CD14-positive monocyte (primary cell): ENCODE data around the gene DCTN2. TPM values are rescaled to one million over a fixed set of nuclear protein-coding genes. Genes with fewer than 3 reads are reported as not detected.

Experiments
- DNase-seq, 3 donors: peaks; one replicate each; pipeline ENCODE4 v3.0.0-alpha.2; 2011 to 2022
- H2AFZ ChIP-seq: 2 replicates; pipeline ENCODE4 v1.6.0; 2012; ENCODE audit warnings: mild to moderate bottlenecking, low read depth, low read length, inconsistent platforms; ENCODE audit not compliant: insufficient read depth, poor library complexity, severe bottlenecking
- H3K27ac ChIP-seq, 2 donors: 1 replicate in 1 of 2; 2 replicates in 1 of 2; pipeline ENCODE4 v1.5.1; 2012 to 2013; ENCODE audit warnings: low read length in 2 of 2, control low read depth in 1 of 2, inconsistent platforms in 1 of 2, low read depth in 1 of 2, mild to moderate bottlenecking in 1 of 2
- H3K27me3 ChIP-seq, 2 donors: one replicate each; pipeline versions ENCODE4 v1.6.0 to v1.6.1; 2011 to 2013; ENCODE audit warnings: low read length in 2 of 2; ENCODE audit not compliant: control insufficient read depth in 2 of 2, insufficient read depth in 2 of 2
- H3K36me3 ChIP-seq, 2 donors: replicated peaks in 1 of 2; 1 replicate in 1 of 2; 2 replicates in 1 of 2; pipeline versions ENCODE4 v1.5.1 to v1.6.1; 2012 to 2013; ENCODE audit warnings: low read length in 2 of 2, control low read depth in 1 of 2, inconsistent platforms in 1 of 2, mild to moderate bottlenecking in 1 of 2; ENCODE audit not compliant: insufficient read depth in 2 of 2, control insufficient read depth in 1 of 2
- H3K4me1 ChIP-seq, 2 donors: 1 replicate in 1 of 2; 2 replicates in 1 of 2; pipeline versions ENCODE4 v1.5.1 to v1.6.1; 2012 to 2013; ENCODE audit warnings: low read length in 2 of 2, control low read depth in 1 of 2, inconsistent platforms in 1 of 2, mild to moderate bottlenecking in 1 of 2, moderate library complexity in 1 of 2; ENCODE audit not compliant: insufficient read depth in 2 of 2, control insufficient read depth in 1 of 2
- H3K4me2 ChIP-seq: replicated peaks from 2 replicates; pipeline ENCODE3; 2012; ENCODE audit warnings: low read length, moderate library complexity, mild to moderate bottlenecking; ENCODE audit not compliant: poor library complexity, severe bottlenecking; ENCODE audit errors: extremely low read depth
- H3K4me3 ChIP-seq, 3 experiments: fragments of 200-600 bp in 1 of 3; sonication (generic) in 1 of 3; replicated peaks in 1 of 3; 1 replicate in 2 of 3; 2 replicates in 1 of 3; pipeline ENCODE4 v1.5.1; 2011 to 2013; ENCODE audit warnings: low read length in 3 of 3, mild to moderate bottlenecking in 3 of 3, control low read depth in 2 of 3, low read depth in 2 of 3, inconsistent platforms in 1 of 3, moderate library complexity in 1 of 3
- H3K79me2 ChIP-seq: 2 replicates; pipeline ENCODE4 v1.6.0; 2012; ENCODE audit warnings: mild to moderate bottlenecking, control low read depth, inconsistent platforms, low read length, moderate library complexity; ENCODE audit not compliant: insufficient read depth
- H3K9ac ChIP-seq: 2 replicates; pipeline ENCODE4 v1.6.0; 2017; ENCODE audit warnings: low read length, mild to moderate bottlenecking; ENCODE audit not compliant: insufficient read depth, poor library complexity, severe bottlenecking
- H3K9me3 ChIP-seq, 2 donors: replicated peaks in 1 of 2; 1 replicate in 1 of 2; 2 replicates in 1 of 2; pipeline versions ENCODE4 v1.5.1 to v1.6.1; 2012 to 2013; ENCODE audit warnings: low read length in 2 of 2, control low read depth in 1 of 2; ENCODE audit not compliant: control insufficient read depth in 1 of 2, insufficient read depth in 1 of 2
- H4K20me1 ChIP-seq: 2 replicates; pipeline ENCODE4 v1.6.0; 2012; ENCODE audit warnings: mild to moderate bottlenecking, low read length, control low read depth, moderate library complexity; ENCODE audit not compliant: insufficient read depth
- H3K27ac Mint-ChIP-seq, 7 donors: one replicate each; pipeline ENCODE4 v1.8.0; 2020; ENCODE audit warnings: mild to moderate bottlenecking in 7 of 7, mixed read lengths in 7 of 7, moderate library complexity in 6 of 7, inconsistent platforms in 2 of 7
- H3K27me3 Mint-ChIP-seq, 3 donors: one replicate each; pipeline ENCODE4 v1.8.0; 2021 to 2022; ENCODE audit warnings: low read depth in 3 of 3, mild to moderate bottlenecking in 3 of 3, mixed read lengths in 3 of 3, moderate library complexity in 3 of 3, inconsistent platforms in 1 of 3
- H3K36me3 Mint-ChIP-seq, 2 donors: one replicate each; pipeline ENCODE4 v1.8.0; 2020; ENCODE audit warnings: mixed read lengths in 2 of 2, inconsistent platforms in 1 of 2, mild to moderate bottlenecking in 1 of 2
- H3K4me1 Mint-ChIP-seq: one replicate; pipeline ENCODE4 v1.8.0; 2020; ENCODE audit warnings: mild to moderate bottlenecking, mixed read lengths
- H3K4me3 Mint-ChIP-seq, 2 donors: one replicate each; pipeline ENCODE4 v1.8.0; 2020; ENCODE audit warnings: mild to moderate bottlenecking in 2 of 2, mixed read lengths in 2 of 2, moderate library complexity in 1 of 2
- H3K9me3 Mint-ChIP-seq, 7 donors: one replicate each; pipeline ENCODE4 v1.8.0; 2020 to 2022; ENCODE audit warnings: mixed read lengths in 7 of 7, mild to moderate bottlenecking in 6 of 7, moderate library complexity in 6 of 7, inconsistent platforms in 2 of 7
- CTCF ChIP-seq: fragments of 200-600 bp; IDR thresholded peaks from one replicate; pipeline ENCODE4 v1.8.0; 2022; ENCODE audit warnings: antibody characterized with exemption, mild to moderate bottlenecking
- WGBS: methylation state at CpG from one replicate; pipeline ENCODE4 v1.1.5; 2013; ENCODE audit warnings: missing lambda C conversion rate; ENCODE audit not compliant: insufficient coverage; 5-methylcytosine and 5-hydroxymethylcytosine counted together
- intact Hi-C, 2 donors: fragments of 100-400 bp; cut with micrococcal nuclease; formaldehyde crosslinking; loops; one replicate each; pipeline versions ENCODE4 v1.15.0 to v1.15.1; 2023
- polyA plus RNA-seq, 3 donors: library from polyadenylated mRNA; depleted of rRNA in 1 of 3; unstranded in 2 of 3; stranded (reverse) in 1 of 3; fragments of 300-500 nt in 2 of 3; fragments of >200 nt in 1 of 3; fragmentation: Illumina TruSeq in 2 of 3; gene quantifications; 1 replicate in 2 of 3; 2 replicates in 1 of 3; pipeline ENCODE4 v1.2.3, GENCODE V29; 2012 to 2021

The DCTN2 gene
- polyA plus RNA-seq, 3 donors = 72.8 to 94.5 (median 82.2) TPM

- H3K4me3 ChIP-seq = peak overlapping the region in 1 of 3 experiments; percentile 98
- peaks cover 33 to 41% of the 10 kb centered on the region in 2 donors for H3K4me1 ChIP-seq
- peak overlapping the region; percentile 98 for H3K4me2 ChIP-seq
- Mint-ChIP-seq H3K27ac (peak overlapping the region in 5 of 7 donors; percentile 71 to 99 (median 98)), H3K4me1 (peaks cover 32% of the 10 kb centered on the region), H3K9me3 (peaks cover 0 to 2% (median 0%) of the 10 kb centered on the region in 7 donors), H3K4me3 (no peak overlapping the region), H3K36me3 (peaks cover 46 to 60% of the 10 kb centered on the region in 2 donors), H3K27me3 (no peaks in the 10 kb centered on the region)
- H3K9ac ChIP-seq = no peak overlapping the region
- TF ChIP-seq CTCF = no peak
- intact Hi-C loops = loop anchor here (5.0 kb wide), 3 partner anchors 38 to 412 kb away; partner anchors contain the start of genes ARHGAP9 (in 1 of the 2) and MARS1 (in 1 of the 2)
- peaks cover 47% of the 10 kb centered on the region for H3K79me2 ChIP-seq
- DNase-seq = no peak
- H3K36me3 ChIP-seq = peaks cover 57 to 59% of the 10 kb centered on the region in 2 donors
- H2AFZ ChIP-seq = no peak overlapping the region
- peaks cover 72% of the 10 kb centered on the region for H4K20me1 ChIP-seq
- WGBS = 93% methylated on average over 6 of the region's 11 CpGs
- no peaks in the 10 kb centered on the region for H3K9me3 ChIP-seq
- no peaks in the 10 kb centered on the region for H3K27me3 ChIP-seq
- peak overlapping the region in 1 of 2 donors; percentile 91 for H3K27ac ChIP-seq
Measured at GRCh38 chr12:57524814-57525614, 22.0 kb downstream of the DCTN2 start.

- 78% methylated on average over 12 of the region's 14 CpGs for WGBS
- Histone ChIP-seq H3K27ac (peak overlapping the region; percentile 91 to 99), H4K20me1 (peaks cover 72% of the 10 kb centered on the region), H3K36me3 (peaks cover 47 to 50% of the 10 kb centered on the region in 2 donors), H3K9me3 (no peaks in the 10 kb centered on the region), H2AFZ (no peak overlapping the region), H3K4me1 (peaks cover 41 to 50% of the 10 kb centered on the region in 2 donors), H3K4me3 (peak overlapping the region; percentile 66 to 98 (median 75)), H3K9ac (peak overlapping the region; percentile 76), H3K4me2 (peak overlapping the region; percentile 98), H3K27me3 (no peaks in the 10 kb centered on the region), H3K79me2 (peaks cover 58% of the 10 kb centered on the region)
- H3K27ac Mint-ChIP-seq = peak overlapping the region; percentile 97 to 99 (median 99)
- peaks cover 42 to 55% of the 10 kb centered on the region in 2 donors for H3K36me3 Mint-ChIP-seq
- H3K9me3 Mint-ChIP-seq = peaks cover 0 to 2% (median 0%) of the 10 kb centered on the region in 7 donors
- peaks cover 0 to under 1% (median 0%) of the 10 kb centered on the region in 3 donors for H3K27me3 Mint-ChIP-seq
- no peak for DNase-seq
- H3K4me3 Mint-ChIP-seq = peak overlapping the region; percentile 99
- H3K4me1 Mint-ChIP-seq = peaks cover 37% of the 10 kb centered on the region
- intact Hi-C loops = loop anchor here (5.0 kb wide), 3 partner anchors 37 to 413 kb away; partner anchors contain the start of genes ARHGAP9 (in 1 of the 2) and MARS1 (in 1 of the 2)
- no peak for TF ChIP-seq CTCF
Measured at GRCh38 chr12:57523706-57524614, 23.0 kb downstream of the DCTN2 start.
